GM19025 (cell line): ENCODE data around the gene GIN1.
"Not testable (repeated sequence)": the region's sequence is repeated elsewhere in the genome, so short reads cannot be mapped to it uniquely, and the experiment has no call there.

Experiments
- ATAC-seq: cut with Tn5 transposase; IDR thresholded peaks from one replicate; pipeline ENCODE4 v1.9.1; 2021; ENCODE audit warnings: mild to moderate bottlenecking, low read depth, moderate library complexity; ENCODE audit not compliant: unreplicated experiment

The GIN1 gene, protein sequence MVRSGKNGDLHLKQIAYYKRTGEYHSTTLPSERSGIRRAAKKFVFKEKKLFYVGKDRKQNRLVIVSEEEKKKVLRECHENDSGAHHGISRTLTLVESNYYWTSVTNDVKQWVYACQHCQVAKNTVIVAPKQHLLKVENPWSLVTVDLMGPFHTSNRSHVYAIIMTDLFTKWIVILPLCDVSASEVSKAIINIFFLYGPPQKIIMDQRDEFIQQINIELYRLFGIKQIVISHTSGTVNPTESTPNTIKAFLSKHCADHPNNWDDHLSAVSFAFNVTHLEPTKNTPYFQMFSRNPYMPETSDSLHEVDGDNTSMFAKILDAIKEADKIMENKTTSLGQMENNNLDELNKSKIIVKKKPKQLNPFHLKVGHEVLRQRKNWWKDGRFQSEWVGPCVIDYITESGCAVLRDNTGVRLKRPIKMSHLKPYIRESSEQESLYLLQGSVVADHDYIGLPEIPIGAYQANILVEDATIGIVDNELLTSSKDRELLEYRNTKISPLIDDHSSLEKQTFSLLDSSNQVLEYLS

DNA sequence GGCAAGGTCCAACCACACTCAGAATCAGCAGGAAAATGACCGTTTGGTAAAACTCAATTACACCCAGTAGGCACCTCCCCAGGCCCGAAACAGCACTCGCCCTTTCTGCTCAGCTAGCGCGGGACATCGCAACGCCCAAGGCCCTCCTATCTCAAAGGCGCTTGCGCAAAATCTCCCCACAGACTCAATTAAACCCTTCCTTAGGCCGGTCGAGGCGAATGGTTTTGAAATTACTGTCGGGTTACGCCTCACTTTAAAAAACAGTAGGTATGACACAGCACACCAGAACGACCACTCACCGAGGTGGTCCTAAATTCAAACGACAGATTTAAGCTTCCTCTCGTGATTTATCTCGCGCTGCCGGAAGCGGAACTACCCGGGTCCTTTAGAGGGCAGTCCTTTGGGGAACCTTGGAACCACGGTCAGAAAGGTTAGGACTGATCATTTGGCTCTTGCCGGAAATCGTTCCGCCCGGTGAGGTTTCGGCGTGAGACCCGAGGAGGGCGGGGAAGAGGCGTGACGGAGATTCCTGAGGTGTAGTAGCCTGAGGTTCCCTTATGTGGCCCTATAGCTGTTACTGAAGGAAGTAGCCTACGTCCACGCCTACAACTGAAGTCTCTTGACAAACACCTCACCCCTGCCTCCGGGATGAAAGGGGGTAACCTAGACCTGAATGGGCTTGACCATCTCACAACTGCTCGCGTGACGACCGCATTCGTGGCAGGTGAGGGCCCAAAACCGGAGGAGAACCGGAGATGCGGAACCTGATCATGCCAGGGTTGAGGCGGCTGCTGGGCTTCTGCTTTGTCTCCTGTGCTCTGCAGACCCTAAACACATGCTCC, at the start of gene GIN1, which contains the start of gene PPIP5K2:
GIN1 (minus strand) TSS at position 374 of the 842 bp plus-strand sequence. CDS start 11,431 bp downstream, outside the sequence.
PPIP5K2 (plus strand) TSS at position 537 of the 842 bp plus-strand sequence. CDS start 9,289 bp downstream, outside the sequence.
- peak; percentile 89 for ATAC-seq

DNA sequence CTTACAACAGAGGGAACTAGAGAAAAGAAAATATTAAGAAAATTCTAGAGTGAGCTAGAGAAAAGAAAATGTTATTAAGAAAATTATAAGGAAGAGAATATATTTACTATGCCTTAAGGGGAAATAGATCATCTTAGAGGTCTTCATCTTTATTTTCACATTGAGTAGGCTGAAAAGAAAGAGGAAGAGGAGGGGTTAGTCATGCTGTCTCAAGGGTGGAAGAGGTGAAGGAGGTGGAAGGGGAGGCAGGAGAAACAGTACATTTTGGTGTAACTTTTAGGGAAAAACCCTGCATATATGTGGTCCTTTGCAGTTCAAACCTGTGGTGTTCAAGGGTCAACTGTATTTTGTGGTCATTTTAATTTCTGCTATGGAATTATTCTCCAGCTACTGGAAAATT, 46.8 kb upstream of the GIN1 start:
- no peak for ATAC-seq

DNA sequence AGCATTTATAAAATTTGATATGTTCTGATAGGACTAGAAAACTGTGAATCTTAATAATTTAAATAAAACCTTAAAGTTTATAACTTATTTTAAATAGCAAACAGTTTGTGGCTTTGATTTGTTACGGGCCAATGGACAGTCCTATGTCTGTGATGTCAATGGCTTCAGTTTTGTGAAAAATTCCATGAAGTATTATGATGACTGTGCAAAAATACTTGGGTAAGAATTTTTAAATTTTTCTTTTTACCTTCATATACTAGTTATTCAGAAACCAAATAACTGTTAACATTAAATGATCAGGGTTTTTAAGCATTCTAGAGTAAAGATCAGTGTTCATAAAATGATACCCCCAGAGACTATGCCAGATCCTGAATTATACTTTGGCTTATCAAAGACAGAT, 31.2 kb upstream of the GIN1 start:
- ATAC-seq: no peak

DNA sequence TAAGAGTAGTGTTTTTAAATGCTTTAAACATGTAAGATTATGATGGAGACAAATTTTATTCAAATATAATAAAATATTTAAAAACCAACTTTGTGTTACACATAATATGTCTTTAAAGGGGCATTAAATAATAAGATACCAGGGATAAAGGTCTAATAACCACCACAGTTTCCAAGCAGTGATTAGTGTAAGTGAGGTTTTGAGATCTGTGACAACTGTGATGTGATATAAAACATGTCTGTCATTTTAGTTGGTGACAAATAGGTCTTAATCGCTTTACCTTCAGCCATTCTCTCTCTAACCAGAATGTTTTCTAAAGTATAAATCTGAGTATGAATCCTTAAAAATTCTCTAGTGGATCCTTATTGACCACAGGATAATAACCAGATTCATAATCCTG, 28.3 kb upstream of the GIN1 start:
- no peak for ATAC-seq

DNA sequence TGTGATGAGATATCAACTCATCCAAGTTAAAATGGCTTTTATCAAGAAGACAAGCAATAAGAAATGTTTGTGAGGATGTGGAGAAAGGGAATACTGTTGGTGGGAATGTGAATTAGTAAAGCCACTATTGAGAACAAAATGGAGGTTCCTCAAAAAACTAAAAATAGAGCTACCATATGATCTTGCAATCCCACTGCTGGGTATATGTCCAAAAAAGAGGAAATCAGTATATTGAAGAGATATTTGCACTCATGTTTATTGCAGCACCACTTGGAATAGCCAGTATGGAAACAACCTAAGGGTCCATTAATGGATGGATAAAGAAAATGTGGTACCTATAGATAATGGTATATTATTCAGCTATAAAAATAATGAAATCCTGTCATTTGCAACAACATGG, 25.3 kb upstream of the GIN1 start:
- ATAC-seq: no peak

DNA sequence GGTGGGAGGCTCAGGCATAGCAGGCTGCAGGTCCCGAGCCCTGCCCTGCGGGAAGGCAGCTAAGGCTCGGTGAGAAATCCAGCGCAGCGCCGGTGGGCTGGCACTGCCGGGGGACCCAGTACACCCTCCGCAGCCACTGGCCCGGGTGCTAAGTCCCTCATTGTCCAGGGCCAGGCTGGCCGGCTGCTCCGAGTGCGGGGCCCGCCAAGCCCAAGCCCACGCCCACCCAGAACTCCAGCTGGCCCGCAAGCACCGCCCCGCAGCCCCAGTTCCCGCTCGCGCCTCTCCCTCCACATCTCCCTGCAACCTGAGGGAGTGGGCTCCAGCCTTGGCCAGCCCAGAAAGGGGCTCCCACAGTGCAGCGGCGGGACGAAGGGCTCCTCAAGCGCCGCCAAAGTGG, 22.2 kb upstream of the GIN1 start:
- ATAC-seq: not testable (repeated sequence)

DNA sequence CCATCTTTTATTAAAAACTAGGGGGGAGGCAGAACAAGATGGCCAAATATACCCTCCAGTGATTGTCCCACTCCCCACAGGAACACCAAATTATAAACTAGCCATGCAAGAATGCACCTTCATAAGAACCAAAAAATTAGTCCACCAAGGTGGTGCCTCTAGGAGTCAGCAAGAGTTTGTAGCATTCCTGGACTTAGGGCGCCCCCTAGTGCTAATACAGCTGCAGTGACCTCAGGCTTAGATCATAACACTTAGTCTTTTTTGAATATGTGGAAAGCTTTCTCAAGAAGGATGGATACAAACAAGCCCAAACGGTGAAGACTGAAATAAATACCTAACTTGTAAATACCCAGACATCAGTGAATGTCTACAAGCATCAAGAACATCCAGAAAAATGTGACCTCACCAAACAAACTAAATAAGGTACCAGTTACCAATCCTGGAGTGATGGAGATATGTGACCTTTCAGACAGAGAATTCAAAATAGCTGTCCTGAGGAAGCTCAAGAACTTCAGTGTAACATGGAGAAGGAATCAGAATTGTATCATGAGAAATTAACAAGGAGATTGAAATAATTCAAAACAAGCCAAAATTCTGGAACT, 19.4 kb upstream of the GIN1 start:
- peak; percentile 97 for ATAC-seq

DNA sequence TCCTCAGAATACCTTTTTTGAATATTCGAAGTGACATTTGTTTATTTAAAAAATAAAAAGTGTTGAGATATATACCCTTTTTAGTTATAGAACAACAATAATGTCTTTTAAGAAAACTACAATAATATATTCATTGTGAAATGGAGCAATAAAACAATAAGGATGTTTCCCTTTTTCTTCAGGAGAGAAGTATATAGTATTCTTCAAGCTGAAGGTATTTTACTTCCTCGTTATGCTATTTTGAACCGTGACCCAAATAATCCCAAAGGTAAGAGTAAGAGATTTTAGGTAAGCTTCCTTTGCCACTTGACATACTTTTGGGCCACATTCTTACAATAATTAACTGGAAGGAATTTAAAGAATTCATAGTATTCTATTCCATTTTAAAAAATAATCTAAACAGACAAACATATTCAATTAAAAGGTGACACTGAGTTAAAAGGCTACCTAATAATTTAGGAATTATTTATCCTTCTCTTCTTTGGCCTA, 18.3 kb upstream of the GIN1 start:
- no peak for ATAC-seq

DNA sequence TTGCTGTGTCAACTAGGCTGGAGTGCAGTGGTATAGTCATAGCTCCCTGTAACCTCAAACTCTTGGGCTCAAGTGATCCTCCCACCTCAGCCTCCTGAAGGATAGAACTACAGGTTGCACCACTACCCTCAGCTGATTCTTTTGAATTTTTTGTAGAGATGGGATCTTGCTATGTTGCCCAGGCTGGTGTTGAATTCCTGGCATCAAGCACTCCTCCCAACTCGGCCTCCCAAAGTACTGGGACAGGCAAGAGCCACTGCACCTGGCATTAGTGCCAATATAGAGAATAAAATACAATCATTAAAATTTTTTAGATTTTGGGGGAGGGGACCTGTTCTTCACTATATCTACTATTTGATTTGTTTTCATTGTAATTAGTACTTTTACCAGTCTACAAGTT, 15.5 kb upstream of the GIN1 start:
- no peak for ATAC-seq

DNA sequence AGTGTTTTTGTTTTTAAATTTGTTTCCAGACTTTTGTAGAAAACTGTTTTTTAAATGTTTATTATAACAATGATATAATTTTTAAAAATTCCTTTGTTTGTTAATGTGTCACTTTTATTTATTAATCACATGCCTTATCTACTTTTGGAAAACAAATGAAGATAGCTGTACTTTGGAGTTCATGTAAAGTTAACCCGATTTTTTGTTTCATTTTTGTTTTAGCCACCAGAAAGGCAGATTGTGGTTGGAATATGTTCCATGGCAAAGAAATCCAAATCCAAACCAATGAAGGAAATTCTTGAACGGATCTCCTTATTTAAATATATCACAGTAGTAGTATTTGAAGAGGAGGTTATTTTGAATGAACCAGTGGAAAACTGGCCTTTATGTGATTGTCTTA, 13.3 kb upstream of the GIN1 start:
- ATAC-seq: no peak

DNA sequence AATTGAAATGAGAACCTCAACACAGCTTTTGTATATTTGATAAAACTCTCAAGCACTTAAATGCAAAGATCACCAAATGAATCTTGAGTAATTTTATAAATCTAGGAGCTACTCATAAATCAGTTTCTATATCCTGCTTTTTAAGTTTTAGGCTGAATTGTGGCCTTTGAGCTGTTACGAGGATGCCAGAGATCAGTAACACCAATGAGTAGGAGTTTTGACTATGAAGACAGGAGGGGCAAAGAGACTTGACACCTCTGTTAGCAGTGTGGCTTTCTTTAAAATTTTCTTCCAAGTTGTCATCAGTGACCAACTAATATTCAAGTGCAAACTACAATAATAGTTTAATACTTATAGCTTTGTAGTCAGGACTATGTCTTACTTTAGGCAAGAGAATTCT, 12.7 kb upstream of the GIN1 start:
- ATAC-seq: no peak

DNA sequence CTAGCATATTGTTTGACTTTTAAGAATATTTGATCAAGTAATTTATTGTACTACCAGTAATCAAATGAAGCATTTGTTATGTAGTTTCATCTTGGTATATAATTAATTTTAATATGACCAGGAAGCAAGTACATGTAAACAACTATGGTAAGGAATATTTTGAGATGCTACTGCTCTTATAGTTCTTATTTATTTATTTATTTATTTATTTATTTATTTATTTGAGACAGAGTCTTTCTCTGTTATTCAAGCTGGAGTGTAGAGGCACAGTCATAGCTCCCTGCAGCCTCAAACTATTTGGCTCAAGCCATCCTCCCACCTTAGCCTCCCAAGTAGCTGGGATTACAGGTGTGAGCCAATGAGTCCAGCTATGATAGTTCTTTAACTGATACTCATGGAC, 8.3 kb upstream of the GIN1 start:
- no peak for ATAC-seq

DNA sequence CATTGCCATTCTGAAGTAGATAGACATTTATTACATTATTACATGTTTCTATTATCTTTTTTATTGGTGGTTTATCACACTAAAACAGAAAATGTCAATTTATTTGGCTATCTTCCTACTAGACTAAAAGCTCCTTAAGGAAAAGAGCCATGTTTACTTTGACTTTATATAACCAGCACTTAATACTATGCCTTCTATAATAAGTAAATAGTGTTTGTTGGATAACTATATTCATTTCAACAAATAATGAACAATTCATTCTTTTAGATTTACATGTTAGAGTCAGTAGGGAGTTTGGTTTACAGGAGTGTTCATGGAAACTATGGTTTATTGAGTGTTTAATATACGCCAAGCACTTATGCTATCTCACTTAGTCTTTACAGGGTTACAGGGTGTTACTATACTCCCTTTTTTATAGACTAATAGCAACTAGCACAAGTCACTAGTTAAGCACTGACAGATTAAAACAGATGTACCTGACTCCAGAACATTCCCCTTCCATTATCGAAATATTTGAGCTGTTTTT, 7.4 kb upstream of the GIN1 start:
- no peak for ATAC-seq

DNA sequence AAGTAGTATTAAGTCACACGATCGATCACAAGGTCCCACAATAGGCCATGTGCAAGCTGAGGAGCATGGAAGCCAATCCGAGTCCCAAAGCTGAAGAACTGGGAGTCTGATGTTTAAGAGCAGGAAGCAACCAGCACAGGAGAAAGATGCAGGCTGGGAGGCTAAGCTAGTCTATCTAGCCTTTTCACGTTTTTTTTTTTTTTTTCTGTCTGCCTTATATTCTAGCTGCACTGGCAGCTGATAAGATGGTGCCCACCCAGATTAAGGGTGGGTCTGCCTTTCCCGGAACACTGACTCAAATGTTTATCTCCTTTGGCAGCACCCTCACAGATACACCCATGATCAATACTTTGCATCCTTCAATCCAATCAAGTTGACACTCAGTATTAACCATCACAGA, 6.6 kb upstream of the GIN1 start:
- no peak for ATAC-seq

DNA sequence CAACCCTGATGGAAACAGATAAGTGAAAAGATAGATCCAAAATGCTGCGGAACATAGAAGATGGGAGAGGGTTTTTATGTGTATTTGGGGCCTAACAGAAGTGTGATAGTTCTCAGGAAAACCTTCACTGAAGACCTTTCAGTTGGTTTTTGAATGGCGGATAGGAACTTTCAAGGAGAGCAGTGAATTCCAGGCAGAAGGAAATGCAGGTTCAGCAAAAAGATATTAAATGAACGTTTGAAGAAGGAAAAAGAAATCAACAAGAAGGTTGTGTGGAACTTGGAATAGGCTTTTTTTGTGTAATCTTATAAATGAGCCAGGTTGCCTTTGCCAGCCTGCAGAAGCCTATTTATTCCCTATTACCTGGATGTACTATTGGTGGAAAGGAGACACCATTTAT, 2.3 kb upstream of the GIN1 start:
- ATAC-seq: no peak

DNA sequence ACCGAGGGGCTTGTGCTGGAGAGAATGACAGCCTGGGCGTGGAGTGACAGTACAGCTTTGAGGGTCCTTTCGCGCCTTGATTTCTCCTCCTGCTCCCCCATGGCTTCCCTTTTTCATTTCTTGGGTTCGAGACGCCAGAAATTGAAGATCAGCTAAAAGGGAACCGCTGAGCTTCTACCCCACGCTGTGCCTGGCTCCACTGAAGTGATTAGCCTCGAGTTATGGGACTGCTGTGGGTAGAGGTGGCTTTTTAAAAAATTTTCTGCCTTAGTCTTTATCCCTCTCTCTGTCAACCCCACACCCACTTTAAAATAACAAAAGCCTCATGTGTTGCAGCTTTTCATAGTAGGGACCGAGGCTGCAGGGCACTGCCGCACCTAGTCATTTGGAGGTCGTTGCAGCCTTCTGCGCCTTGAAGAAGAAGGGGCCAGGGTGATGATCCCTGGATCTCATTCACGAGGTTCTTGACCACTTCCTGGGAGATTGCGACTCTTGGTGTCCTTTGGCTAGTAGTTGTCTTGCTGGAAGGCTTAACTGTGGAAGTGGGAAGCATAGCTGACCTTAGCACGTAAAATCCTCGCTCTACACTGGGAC, 766 bp upstream of the GIN1 start:
- ATAC-seq: no peak

DNA sequence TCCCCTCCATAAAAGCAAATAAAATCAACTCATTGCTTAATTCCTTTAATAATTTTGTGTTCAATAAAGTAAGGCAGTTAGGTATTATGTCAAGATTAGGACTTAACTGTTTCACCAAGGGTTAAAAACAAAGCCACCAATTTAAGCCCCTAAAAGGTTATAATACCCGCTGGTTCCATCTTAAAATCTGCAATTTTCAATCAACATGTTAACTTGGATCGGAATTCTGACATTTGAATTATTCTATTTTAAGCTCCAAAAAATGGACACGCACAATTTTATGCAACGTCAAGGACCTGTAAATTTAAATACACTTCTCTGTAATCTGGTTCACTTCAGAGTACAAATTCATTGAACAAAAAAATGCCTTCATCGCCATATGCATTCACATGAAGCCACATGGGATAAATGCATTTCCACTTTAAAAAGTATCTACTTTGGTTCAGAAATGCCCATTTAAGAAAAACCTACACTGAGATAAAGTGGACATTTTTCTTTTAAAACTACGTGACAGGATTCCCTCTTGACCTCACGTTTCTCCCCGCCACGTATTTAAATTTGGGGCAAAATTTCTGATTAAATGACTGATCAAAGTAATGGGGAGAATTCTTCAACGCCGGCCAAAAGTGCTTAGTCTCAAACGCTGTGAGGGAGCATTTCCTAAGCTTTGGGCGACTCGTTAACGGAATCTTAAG, 721 bp downstream of the GIN1 start:
- no peak for ATAC-seq

DNA sequence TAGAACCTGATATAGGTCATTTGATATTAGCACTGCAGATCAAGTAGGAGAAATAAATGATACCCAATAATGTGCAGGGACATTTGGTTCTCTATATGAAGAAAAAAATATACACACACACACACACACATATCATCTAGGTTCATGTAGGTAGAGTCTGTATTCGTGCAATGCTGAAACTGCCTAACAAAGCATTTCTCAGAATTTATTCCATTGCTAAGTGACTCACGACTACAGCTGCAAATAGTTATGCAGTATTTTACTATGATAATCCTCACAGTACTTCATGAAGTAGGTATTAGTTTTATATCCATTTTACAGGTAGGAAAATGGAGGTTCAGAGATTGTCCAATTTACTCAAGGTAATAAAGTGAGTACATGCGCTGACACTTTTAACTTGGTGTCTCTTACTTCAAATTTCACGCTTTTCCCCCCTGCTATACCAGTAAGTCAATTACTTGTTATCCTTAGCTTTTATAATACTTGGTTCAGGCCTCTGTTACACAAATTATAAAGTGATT, 2.4 kb downstream of the GIN1 start:
- no peak for ATAC-seq

DNA sequence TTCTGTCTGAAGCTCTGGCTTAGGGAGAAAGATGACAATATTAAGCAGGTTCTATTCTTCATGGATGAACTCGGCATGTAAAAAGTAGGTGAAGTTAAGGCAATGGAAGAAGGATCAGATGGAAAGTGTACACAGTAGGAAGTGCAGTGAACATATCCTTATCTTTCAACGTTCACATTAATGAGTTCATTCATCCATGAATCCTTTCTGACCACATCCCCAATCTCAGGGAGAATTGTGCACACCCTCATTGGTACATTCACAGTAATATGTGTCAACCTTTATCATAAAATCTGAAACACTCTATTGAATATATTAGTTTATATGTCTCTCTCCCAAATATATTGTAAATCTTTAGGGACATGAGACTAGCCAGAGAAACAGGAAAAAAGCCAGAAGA, 5.5 kb downstream of the GIN1 start:
- ATAC-seq: no peak
